ENCODE measurements around the gene PPP1R2.

The PPP1R2 gene

DNA sequence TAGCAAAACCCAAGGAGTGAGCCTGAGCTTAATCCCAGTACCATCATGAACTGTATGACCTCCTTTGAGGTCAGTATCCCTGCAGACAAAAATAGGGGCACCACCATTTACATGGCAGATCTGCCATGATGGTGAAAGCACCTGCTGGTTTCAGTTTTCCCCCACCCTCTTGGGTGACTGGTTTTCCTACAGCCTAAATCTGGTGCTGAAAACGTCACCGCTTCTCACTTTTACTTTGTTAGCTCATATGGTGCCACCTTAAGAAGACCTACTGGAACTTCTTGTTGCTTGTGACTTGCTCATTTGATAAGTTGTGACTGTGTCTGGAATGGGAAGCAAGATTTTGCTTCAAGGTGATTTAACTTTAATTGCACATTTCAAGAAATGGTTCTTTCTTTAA, 5.1 kb downstream of the PPP1R2 start:
- no peak overlapping the region for H3K4me3 ChIP-seq (replicated peaks; ENCODE audit: insufficient read depth, low read length)
- no peak overlapping the region for H3K27ac ChIP-seq (replicated peaks)

DNA sequence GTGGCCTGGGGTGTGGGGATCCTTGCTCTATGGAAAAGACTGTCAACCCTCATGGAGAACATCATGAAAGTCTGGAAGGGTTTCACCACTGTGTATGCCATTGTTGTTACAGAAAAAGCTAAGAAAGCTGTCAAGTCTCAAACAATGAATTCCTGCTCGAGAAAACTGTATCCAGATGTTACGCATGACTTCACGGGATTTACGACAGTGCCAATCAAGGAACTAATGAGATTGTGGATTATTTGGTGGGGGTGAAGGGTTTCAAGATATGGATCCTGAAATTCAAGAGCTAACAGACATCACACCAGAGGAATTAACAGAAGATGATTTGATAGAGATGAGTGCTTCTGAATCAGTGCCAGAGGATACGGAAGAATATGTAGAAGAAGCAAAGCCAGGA, 7.8 kb downstream of the PPP1R2 start:
- no peak for DNase-seq (ENCODE audit: low read depth in 1 of 2, low spot score in 1 of 2)
- Histone ChIP-seq H3K27me3 (ENCODE audit: insufficient read depth, poor library complexity, severe bottlenecking) (no peaks in the 10 kb centered on the region), H3K27ac (replicated peaks) (no peak overlapping the region), H3K4me3 (replicated peaks; ENCODE audit: insufficient read depth, low read length) (no peak overlapping the region)
- TF ChIP-seq, protein P1, sequence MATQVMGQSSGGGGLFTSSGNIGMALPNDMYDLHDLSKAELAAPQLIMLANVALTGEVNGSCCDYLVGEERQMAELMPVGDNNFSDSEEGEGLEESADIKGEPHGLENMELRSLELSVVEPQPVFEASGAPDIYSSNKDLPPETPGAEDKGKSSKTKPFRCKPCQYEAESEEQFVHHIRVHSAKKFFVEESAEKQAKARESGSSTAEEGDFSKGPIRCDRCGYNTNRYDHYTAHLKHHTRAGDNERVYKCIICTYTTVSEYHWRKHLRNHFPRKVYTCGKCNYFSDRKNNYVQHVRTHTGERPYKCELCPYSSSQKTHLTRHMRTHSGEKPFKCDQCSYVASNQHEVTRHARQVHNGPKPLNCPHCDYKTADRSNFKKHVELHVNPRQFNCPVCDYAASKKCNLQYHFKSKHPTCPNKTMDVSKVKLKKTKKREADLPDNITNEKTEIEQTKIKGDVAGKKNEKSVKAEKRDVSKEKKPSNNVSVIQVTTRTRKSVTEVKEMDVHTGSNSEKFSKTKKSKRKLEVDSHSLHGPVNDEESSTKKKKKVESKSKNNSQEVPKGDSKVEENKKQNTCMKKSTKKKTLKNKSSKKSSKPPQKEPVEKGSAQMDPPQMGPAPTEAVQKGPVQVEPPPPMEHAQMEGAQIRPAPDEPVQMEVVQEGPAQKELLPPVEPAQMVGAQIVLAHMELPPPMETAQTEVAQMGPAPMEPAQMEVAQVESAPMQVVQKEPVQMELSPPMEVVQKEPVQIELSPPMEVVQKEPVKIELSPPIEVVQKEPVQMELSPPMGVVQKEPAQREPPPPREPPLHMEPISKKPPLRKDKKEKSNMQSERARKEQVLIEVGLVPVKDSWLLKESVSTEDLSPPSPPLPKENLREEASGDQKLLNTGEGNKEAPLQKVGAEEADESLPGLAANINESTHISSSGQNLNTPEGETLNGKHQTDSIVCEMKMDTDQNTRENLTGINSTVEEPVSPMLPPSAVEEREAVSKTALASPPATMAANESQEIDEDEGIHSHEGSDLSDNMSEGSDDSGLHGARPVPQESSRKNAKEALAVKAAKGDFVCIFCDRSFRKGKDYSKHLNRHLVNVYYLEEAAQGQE (IDR thresholded peaks at IDR 0.05; ENCODE audit: insufficient replicate concordance, low read depth), result no peak
- TF ChIP-seq SPI1 (IDR thresholded peaks at IDR 0.05; ENCODE audit: borderline replicate concordance, low read depth) (no peak), GABPA (IDR thresholded peaks at IDR 0.05; ENCODE audit: low read depth) (no peak), POLR2AphosphoS5 (IDR thresholded peaks at IDR 0.05; ENCODE audit: low read depth) (no peak)
- TF ChIP-seq, protein P2, sequence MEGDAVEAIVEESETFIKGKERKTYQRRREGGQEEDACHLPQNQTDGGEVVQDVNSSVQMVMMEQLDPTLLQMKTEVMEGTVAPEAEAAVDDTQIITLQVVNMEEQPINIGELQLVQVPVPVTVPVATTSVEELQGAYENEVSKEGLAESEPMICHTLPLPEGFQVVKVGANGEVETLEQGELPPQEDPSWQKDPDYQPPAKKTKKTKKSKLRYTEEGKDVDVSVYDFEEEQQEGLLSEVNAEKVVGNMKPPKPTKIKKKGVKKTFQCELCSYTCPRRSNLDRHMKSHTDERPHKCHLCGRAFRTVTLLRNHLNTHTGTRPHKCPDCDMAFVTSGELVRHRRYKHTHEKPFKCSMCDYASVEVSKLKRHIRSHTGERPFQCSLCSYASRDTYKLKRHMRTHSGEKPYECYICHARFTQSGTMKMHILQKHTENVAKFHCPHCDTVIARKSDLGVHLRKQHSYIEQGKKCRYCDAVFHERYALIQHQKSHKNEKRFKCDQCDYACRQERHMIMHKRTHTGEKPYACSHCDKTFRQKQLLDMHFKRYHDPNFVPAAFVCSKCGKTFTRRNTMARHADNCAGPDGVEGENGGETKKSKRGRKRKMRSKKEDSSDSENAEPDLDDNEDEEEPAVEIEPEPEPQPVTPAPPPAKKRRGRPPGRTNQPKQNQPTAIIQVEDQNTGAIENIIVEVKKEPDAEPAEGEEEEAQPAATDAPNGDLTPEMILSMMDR (IDR thresholded peaks at IDR 0.05; ENCODE audit: insufficient read depth, low read length), result no peak

More for the DNA sequence above, 5.1 kb downstream of the PPP1R2 start:
- no peak for DNase-seq (ENCODE audit: low read depth in 1 of 2, low spot score in 1 of 2)
- TF ChIP-seq SPI1 (IDR thresholded peaks at IDR 0.05; ENCODE audit: borderline replicate concordance, low read depth) (no peak), POLR2AphosphoS5 (IDR thresholded peaks at IDR 0.05; ENCODE audit: low read depth) (no peak), GABPA (IDR thresholded peaks at IDR 0.05; ENCODE audit: low read depth) (no peak)
- TF ChIP-seq, protein P1 (IDR thresholded peaks at IDR 0.05; ENCODE audit: insufficient replicate concordance, low read depth), result no peak
- TF ChIP-seq, protein P2 (IDR thresholded peaks at IDR 0.05; ENCODE audit: insufficient read depth, low read length), result no peak
- no peaks in the 10 kb centered on the region for H3K27me3 ChIP-seq (ENCODE audit: insufficient read depth, poor library complexity, severe bottlenecking)

DNA sequence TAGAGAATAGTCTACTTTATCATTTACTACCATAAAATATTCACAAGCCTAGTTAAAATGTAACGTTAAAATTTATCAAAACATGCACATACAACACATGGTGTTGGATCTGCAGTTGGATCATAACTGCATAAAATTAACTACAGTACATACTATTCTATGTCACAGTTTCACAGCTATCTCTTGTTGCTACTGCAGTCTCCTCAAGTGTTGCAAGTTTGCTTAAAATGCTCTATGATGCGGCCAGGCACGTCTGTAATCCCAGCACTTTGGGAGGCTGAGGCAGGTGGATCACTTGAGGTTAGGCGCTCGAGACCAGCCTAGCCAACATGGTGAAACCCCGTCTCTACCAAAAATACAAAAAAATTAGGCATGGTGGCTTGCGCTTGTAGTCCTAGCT, 10.3 kb downstream of the PPP1R2 start:
- no peak overlapping the region for H3K27ac ChIP-seq (replicated peaks)
- TF ChIP-seq GABPA (IDR thresholded peaks at IDR 0.05; ENCODE audit: low read depth) (no peak), SPI1 (IDR thresholded peaks at IDR 0.05; ENCODE audit: borderline replicate concordance, low read depth) (no peak), POLR2AphosphoS5 (IDR thresholded peaks at IDR 0.05; ENCODE audit: low read depth) (no peak)
- TF ChIP-seq, protein P2 (IDR thresholded peaks at IDR 0.05; ENCODE audit: insufficient read depth, low read length), result no peak
- TF ChIP-seq, protein P1 (IDR thresholded peaks at IDR 0.05; ENCODE audit: insufficient replicate concordance, low read depth), result no peak
- H3K4me3 ChIP-seq (replicated peaks; ENCODE audit: insufficient read depth, low read length), result no peak overlapping the region
- no peak for DNase-seq (ENCODE audit: low read depth in 1 of 2, low spot score in 1 of 2)
- H3K27me3 ChIP-seq (ENCODE audit: insufficient read depth, poor library complexity, severe bottlenecking), result no peaks in the 10 kb centered on the region

All from HL-60 (cell line).